CD14-positive monocyte (primary cell): ENCODE measurements around the gene CXCL3. TPM values are rescaled to one million over a fixed set of nuclear protein-coding genes. Genes with fewer than 3 reads are reported as not detected.

ENCODE experiments used
- DNase-seq, 3 donors: peaks; one replicate each; pipeline ENCODE4 v3.0.0-alpha.2; 2011 to 2022
- H2AFZ ChIP-seq: 2 replicates; pipeline ENCODE4 v1.6.0; 2012; ENCODE audit warnings: mild to moderate bottlenecking, low read depth, low read length, inconsistent platforms; ENCODE audit not compliant: insufficient read depth, poor library complexity, severe bottlenecking
- H3K27ac ChIP-seq, 2 donors: 1 replicate in 1 of 2; 2 replicates in 1 of 2; pipeline ENCODE4 v1.5.1; 2012 to 2013; ENCODE audit warnings: low read length in 2 of 2, control low read depth in 1 of 2, inconsistent platforms in 1 of 2, low read depth in 1 of 2, mild to moderate bottlenecking in 1 of 2
- H3K27me3 ChIP-seq, 2 donors: one replicate each; pipeline versions ENCODE4 v1.6.0 to v1.6.1; 2011 to 2013; ENCODE audit warnings: low read length in 2 of 2; ENCODE audit not compliant: control insufficient read depth in 2 of 2, insufficient read depth in 2 of 2
- H3K36me3 ChIP-seq, 2 donors: replicated peaks in 1 of 2; 1 replicate in 1 of 2; 2 replicates in 1 of 2; pipeline versions ENCODE4 v1.5.1 to v1.6.1; 2012 to 2013; ENCODE audit warnings: low read length in 2 of 2, control low read depth in 1 of 2, inconsistent platforms in 1 of 2, mild to moderate bottlenecking in 1 of 2; ENCODE audit not compliant: insufficient read depth in 2 of 2, control insufficient read depth in 1 of 2
- H3K4me1 ChIP-seq, 2 donors: 1 replicate in 1 of 2; 2 replicates in 1 of 2; pipeline versions ENCODE4 v1.5.1 to v1.6.1; 2012 to 2013; ENCODE audit warnings: low read length in 2 of 2, control low read depth in 1 of 2, inconsistent platforms in 1 of 2, mild to moderate bottlenecking in 1 of 2, moderate library complexity in 1 of 2; ENCODE audit not compliant: insufficient read depth in 2 of 2, control insufficient read depth in 1 of 2
- H3K4me2 ChIP-seq: replicated peaks from 2 replicates; pipeline ENCODE3; 2012; ENCODE audit warnings: low read length, moderate library complexity, mild to moderate bottlenecking; ENCODE audit not compliant: poor library complexity, severe bottlenecking; ENCODE audit errors: extremely low read depth
- H3K4me3 ChIP-seq, 3 experiments: fragments of 200-600 bp in 1 of 3; sonication (generic) in 1 of 3; replicated peaks in 1 of 3; 1 replicate in 2 of 3; 2 replicates in 1 of 3; pipeline ENCODE4 v1.5.1; 2011 to 2013; ENCODE audit warnings: low read length in 3 of 3, mild to moderate bottlenecking in 3 of 3, control low read depth in 2 of 3, low read depth in 2 of 3, inconsistent platforms in 1 of 3, moderate library complexity in 1 of 3
- H3K79me2 ChIP-seq: 2 replicates; pipeline ENCODE4 v1.6.0; 2012; ENCODE audit warnings: mild to moderate bottlenecking, control low read depth, inconsistent platforms, low read length, moderate library complexity; ENCODE audit not compliant: insufficient read depth
- H3K9ac ChIP-seq: 2 replicates; pipeline ENCODE4 v1.6.0; 2017; ENCODE audit warnings: low read length, mild to moderate bottlenecking; ENCODE audit not compliant: insufficient read depth, poor library complexity, severe bottlenecking
- H3K9me3 ChIP-seq, 2 donors: replicated peaks in 1 of 2; 1 replicate in 1 of 2; 2 replicates in 1 of 2; pipeline versions ENCODE4 v1.5.1 to v1.6.1; 2012 to 2013; ENCODE audit warnings: low read length in 2 of 2, control low read depth in 1 of 2; ENCODE audit not compliant: control insufficient read depth in 1 of 2, insufficient read depth in 1 of 2
- H4K20me1 ChIP-seq: 2 replicates; pipeline ENCODE4 v1.6.0; 2012; ENCODE audit warnings: mild to moderate bottlenecking, low read length, control low read depth, moderate library complexity; ENCODE audit not compliant: insufficient read depth
- H3K27ac Mint-ChIP-seq, 7 donors: one replicate each; pipeline ENCODE4 v1.8.0; 2020; ENCODE audit warnings: mild to moderate bottlenecking in 7 of 7, mixed read lengths in 7 of 7, moderate library complexity in 6 of 7, inconsistent platforms in 2 of 7
- H3K27me3 Mint-ChIP-seq, 3 donors: one replicate each; pipeline ENCODE4 v1.8.0; 2021 to 2022; ENCODE audit warnings: low read depth in 3 of 3, mild to moderate bottlenecking in 3 of 3, mixed read lengths in 3 of 3, moderate library complexity in 3 of 3, inconsistent platforms in 1 of 3
- H3K36me3 Mint-ChIP-seq, 2 donors: one replicate each; pipeline ENCODE4 v1.8.0; 2020; ENCODE audit warnings: mixed read lengths in 2 of 2, inconsistent platforms in 1 of 2, mild to moderate bottlenecking in 1 of 2
- H3K4me1 Mint-ChIP-seq: one replicate; pipeline ENCODE4 v1.8.0; 2020; ENCODE audit warnings: mild to moderate bottlenecking, mixed read lengths
- H3K4me3 Mint-ChIP-seq, 2 donors: one replicate each; pipeline ENCODE4 v1.8.0; 2020; ENCODE audit warnings: mild to moderate bottlenecking in 2 of 2, mixed read lengths in 2 of 2, moderate library complexity in 1 of 2
- H3K9me3 Mint-ChIP-seq, 7 donors: one replicate each; pipeline ENCODE4 v1.8.0; 2020 to 2022; ENCODE audit warnings: mixed read lengths in 7 of 7, mild to moderate bottlenecking in 6 of 7, moderate library complexity in 6 of 7, inconsistent platforms in 2 of 7
- CTCF ChIP-seq: fragments of 200-600 bp; IDR thresholded peaks from one replicate; pipeline ENCODE4 v1.8.0; 2022; ENCODE audit warnings: antibody characterized with exemption, mild to moderate bottlenecking
- WGBS: methylation state at CpG from one replicate; pipeline ENCODE4 v1.1.5; 2013; ENCODE audit warnings: missing lambda C conversion rate; ENCODE audit not compliant: insufficient coverage; 5-methylcytosine and 5-hydroxymethylcytosine counted together
- intact Hi-C, 2 donors: fragments of 100-400 bp; cut with micrococcal nuclease; formaldehyde crosslinking; loops; one replicate each; pipeline versions ENCODE4 v1.15.0 to v1.15.1; 2023
- polyA plus RNA-seq, 3 donors: library from polyadenylated mRNA; depleted of rRNA in 1 of 3; unstranded in 2 of 3; stranded (reverse) in 1 of 3; fragments of 300-500 nt in 2 of 3; fragments of >200 nt in 1 of 3; fragmentation: Illumina TruSeq in 2 of 3; gene quantifications; 1 replicate in 2 of 3; 2 replicates in 1 of 3; pipeline ENCODE4 v1.2.3, GENCODE V29; 2012 to 2021

The CXCL3 gene
- polyA plus RNA-seq, 3 donors = 2.5 to 4.4 (median 3.7) TPM

GRCh38 chr4:73992050-73992449 lies 46.4 kb downstream of the CXCL3 start:
- intact Hi-C loops = no loop called here
- Mint-ChIP-seq H3K4me1 (peaks cover 2% of the 10 kb centered on the region), H3K27ac (no peak overlapping the region), H3K36me3 (no peaks in the 10 kb centered on the region), H3K9me3 (peaks cover 0 to 3% (median 0%) of the 10 kb centered on the region in 7 donors), H3K4me3 (no peak overlapping the region), H3K27me3 (peaks cover 2 to 6% (median 5%) of the 10 kb centered on the region in 3 donors)
- no CpG with 5 or more reads among the region's 1 CpG for WGBS
- Histone ChIP-seq H3K79me2 (no peaks in the 10 kb centered on the region), H4K20me1 (no peaks in the 10 kb centered on the region), H2AFZ (no peak overlapping the region), H3K9ac (no peak overlapping the region), H3K9me3 (no peaks in the 10 kb centered on the region), H3K4me1 (no peaks in the 10 kb centered on the region), H3K4me2 (no peak overlapping the region), H3K27ac (no peak overlapping the region), H3K27me3 (peaks cover 0 to 4% of the 10 kb centered on the region in 2 donors), H3K36me3 (no peaks in the 10 kb centered on the region), H3K4me3 (no peak overlapping the region)
- no peak for DNase-seq
- no peak for TF ChIP-seq CTCF

- H2AFZ ChIP-seq = no peak overlapping the region
- no peak overlapping the region for H3K4me3 ChIP-seq
- H3K27me3 ChIP-seq = peaks cover 0 to 2% of the 10 kb centered on the region in 2 donors
- no peak overlapping the region for H3K27ac ChIP-seq
- no CpG with 5 or more reads among the region's 1 CpG for WGBS
- no peak overlapping the region for H3K27ac Mint-ChIP-seq
- no peaks in the 10 kb centered on the region for H3K36me3 ChIP-seq
- H3K4me3 Mint-ChIP-seq = no peak overlapping the region
- peaks cover 2% of the 10 kb centered on the region for H3K4me1 Mint-ChIP-seq
- H3K4me1 ChIP-seq = no peaks in the 10 kb centered on the region
- H4K20me1 ChIP-seq = no peaks in the 10 kb centered on the region
- peaks cover 0 to 3% (median 0%) of the 10 kb centered on the region in 7 donors for H3K9me3 Mint-ChIP-seq
- intact Hi-C loops = no loop called here
- H3K79me2 ChIP-seq = no peaks in the 10 kb centered on the region
- no peaks in the 10 kb centered on the region for H3K9me3 ChIP-seq
- no peak for TF ChIP-seq CTCF
- no peak for DNase-seq
- H3K36me3 Mint-ChIP-seq = no peaks in the 10 kb centered on the region
- H3K9ac ChIP-seq = no peak overlapping the region
- no peak overlapping the region for H3K4me2 ChIP-seq
- H3K27me3 Mint-ChIP-seq = peaks cover 2 to 5% (median 4%) of the 10 kb centered on the region in 3 donors
Measured at GRCh38 chr4:73991742-73992000, 46.8 kb downstream of the CXCL3 start.
